Lung (tissue), 12 donors: ENCODE measurements around the gene NBEAL2. TPM values are rescaled to one million over a fixed set of nuclear protein-coding genes. Genes with fewer than 3 reads are reported as not detected.

Experiments
- ATAC-seq: fragments of 200-7000 bp; cut with Tn5 transposase; one replicate; pipeline ENCODE4 v1.9.1; 2020; ENCODE audit warnings: moderate number of reproducible peaks; ENCODE audit not compliant: insufficient read depth, low FRiP score
- DNase-seq, 3 donors: peaks; one replicate each; pipeline ENCODE4 v3.0.0-alpha.2; 2013 to 2017
- H3K27ac ChIP-seq, 2 donors: one replicate each; pipeline ENCODE4 v1.5.1; 2013; ENCODE audit warnings: mild to moderate bottlenecking in 2 of 2, moderate library complexity in 2 of 2, control low read depth in 1 of 2, inconsistent platforms in 1 of 2, low read depth in 1 of 2, low read length in 1 of 2
- H3K27me3 ChIP-seq, 3 donors: one replicate each; pipeline ENCODE4 v1.5.1; 2013; ENCODE audit warnings: low read length in 2 of 3; ENCODE audit not compliant: control insufficient read depth in 3 of 3, insufficient read depth in 3 of 3
- H3K36me3 ChIP-seq, 4 donors: one replicate each; pipeline ENCODE4 v1.5.1; 2013; ENCODE audit warnings: low read length in 4 of 4, mild to moderate bottlenecking in 1 of 4, moderate library complexity in 1 of 4; ENCODE audit not compliant: control insufficient read depth in 4 of 4, insufficient read depth in 4 of 4
- H3K4me1 ChIP-seq, 5 donors: one replicate each; pipeline ENCODE4 v1.5.1; 2013; ENCODE audit warnings: low read length in 5 of 5, mild to moderate bottlenecking in 2 of 5, moderate library complexity in 1 of 5; ENCODE audit not compliant: control insufficient read depth in 5 of 5, insufficient read depth in 5 of 5
- H3K4me3 ChIP-seq: one replicate; pipeline ENCODE4 v1.5.1; 2013; ENCODE audit warnings: mild to moderate bottlenecking, control low read depth, moderate library complexity
- H3K9ac ChIP-seq, 2 donors: one replicate each; pipeline ENCODE4 v1.5.1; 2013; ENCODE audit warnings: low read length in 2 of 2, control low read depth in 1 of 2; ENCODE audit not compliant: insufficient read depth in 1 of 2
- H3K9me3 ChIP-seq, 4 donors: one replicate each; pipeline ENCODE4 v1.5.1; 2013; ENCODE audit warnings: low read length in 3 of 4, mild to moderate bottlenecking in 1 of 4, moderate library complexity in 1 of 4; ENCODE audit not compliant: control insufficient read depth in 4 of 4, insufficient read depth in 3 of 4
- WGBS, 2 donors: extraction: QIAGEN DNeasy Blood & Tissue Kit; methylation state at CpG; one replicate each; pipeline ENCODE4 v1.1.7; 2013; 5-methylcytosine and 5-hydroxymethylcytosine counted together
- polyA plus RNA-seq, 2 donors: library from polyadenylated mRNA; stranded (reverse); fragments of 200-250 nt; gene quantifications; one replicate each; pipeline ENCODE4 v1.2.1, GENCODE V29; 2013
- total RNA-seq, 2 donors: library from RNA; depleted of rRNA in 1 of 2; stranded (reverse); fragments of >200 nt in 1 of 2; gene quantifications; one replicate each; pipeline ENCODE4 v1.2.1, GENCODE V29; 2014 to 2021
- TF ChIP-seq, protein P1 (sequence below): IDR thresholded peaks from 2 replicates; pipeline ENCODE4 v1.5.1; 2012; ENCODE audit warnings: mild to moderate bottlenecking; ENCODE audit errors: control extremely low read depth, extremely low read depth
- donor health status: control.
- donor health status: control.
- donor health status: Bipolar disorder and iron deficiency.
- donor health status: healthy.
- donor health status: DM: yes; HTN: yes; CAD: no.

Gene NBEAL2
- total and polyA plus RNA-seq, 4 donors = 64.4 to 191 (median 136) TPM

DNA sequence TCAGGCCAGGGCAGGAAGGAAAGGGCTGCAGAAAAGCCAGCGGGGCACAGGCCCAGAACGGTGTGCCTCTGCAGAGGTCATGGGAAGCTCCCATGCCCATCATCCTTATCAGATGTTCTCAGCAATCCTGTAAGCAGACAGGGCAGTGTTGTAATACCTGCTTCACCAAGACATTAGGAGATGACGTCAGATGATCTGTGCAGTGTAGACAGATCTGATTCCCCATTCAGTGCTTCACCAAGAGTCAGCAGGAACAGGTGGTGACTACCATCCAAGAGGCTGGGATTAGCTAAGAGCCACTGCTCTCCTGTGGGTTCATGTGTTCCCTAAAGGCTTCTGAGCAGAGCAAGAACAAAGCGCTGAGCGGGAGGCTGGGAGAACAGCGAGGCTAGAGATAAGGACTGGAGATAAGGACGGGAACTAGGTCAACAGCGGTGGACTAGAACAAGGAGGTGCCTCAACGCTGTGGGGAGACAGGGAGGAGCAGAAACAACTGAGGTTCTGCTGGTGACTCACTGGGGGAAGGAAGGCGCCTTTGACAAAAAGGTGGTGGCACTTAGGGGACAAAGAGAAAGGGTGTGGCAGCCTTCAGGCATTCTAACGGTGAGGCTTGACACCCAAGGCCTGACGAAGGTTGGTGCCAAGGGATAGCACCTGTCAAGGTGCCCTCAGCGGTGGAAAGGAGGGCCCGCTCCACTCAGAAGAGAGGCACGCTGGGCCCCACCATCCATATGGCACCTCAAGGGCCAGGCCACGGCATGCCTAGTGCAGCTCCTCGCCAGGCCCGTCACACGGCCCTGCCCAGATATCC is 31.3 kb upstream of the NBEAL2 start:
- Histone ChIP-seq H3K4me3 (no peak overlapping the region), H3K4me1 (peaks cover 12 to 57% (median 50%) of the 10 kb centered on the region in 5 donors), H3K27ac (peak overlapping the region; percentile 80 to 94), H3K27me3 (no peaks in the 10 kb centered on the region), H3K36me3 (peaks cover 0 to 7% (median 3%) of the 10 kb centered on the region in 4 donors), H3K9ac (no peak overlapping the region), H3K9me3 (no peaks in the 10 kb centered on the region)
- DNase-seq (peak in 2 of 3 donors; percentile 42 to 64), ATAC-seq (peak; percentile 67)
- 39 to 45% methylated on average over 19 of the region's 19 CpGs for WGBS, 2 donors
- TF ChIP-seq, protein P1, sequence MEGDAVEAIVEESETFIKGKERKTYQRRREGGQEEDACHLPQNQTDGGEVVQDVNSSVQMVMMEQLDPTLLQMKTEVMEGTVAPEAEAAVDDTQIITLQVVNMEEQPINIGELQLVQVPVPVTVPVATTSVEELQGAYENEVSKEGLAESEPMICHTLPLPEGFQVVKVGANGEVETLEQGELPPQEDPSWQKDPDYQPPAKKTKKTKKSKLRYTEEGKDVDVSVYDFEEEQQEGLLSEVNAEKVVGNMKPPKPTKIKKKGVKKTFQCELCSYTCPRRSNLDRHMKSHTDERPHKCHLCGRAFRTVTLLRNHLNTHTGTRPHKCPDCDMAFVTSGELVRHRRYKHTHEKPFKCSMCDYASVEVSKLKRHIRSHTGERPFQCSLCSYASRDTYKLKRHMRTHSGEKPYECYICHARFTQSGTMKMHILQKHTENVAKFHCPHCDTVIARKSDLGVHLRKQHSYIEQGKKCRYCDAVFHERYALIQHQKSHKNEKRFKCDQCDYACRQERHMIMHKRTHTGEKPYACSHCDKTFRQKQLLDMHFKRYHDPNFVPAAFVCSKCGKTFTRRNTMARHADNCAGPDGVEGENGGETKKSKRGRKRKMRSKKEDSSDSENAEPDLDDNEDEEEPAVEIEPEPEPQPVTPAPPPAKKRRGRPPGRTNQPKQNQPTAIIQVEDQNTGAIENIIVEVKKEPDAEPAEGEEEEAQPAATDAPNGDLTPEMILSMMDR = no peak

DNA sequence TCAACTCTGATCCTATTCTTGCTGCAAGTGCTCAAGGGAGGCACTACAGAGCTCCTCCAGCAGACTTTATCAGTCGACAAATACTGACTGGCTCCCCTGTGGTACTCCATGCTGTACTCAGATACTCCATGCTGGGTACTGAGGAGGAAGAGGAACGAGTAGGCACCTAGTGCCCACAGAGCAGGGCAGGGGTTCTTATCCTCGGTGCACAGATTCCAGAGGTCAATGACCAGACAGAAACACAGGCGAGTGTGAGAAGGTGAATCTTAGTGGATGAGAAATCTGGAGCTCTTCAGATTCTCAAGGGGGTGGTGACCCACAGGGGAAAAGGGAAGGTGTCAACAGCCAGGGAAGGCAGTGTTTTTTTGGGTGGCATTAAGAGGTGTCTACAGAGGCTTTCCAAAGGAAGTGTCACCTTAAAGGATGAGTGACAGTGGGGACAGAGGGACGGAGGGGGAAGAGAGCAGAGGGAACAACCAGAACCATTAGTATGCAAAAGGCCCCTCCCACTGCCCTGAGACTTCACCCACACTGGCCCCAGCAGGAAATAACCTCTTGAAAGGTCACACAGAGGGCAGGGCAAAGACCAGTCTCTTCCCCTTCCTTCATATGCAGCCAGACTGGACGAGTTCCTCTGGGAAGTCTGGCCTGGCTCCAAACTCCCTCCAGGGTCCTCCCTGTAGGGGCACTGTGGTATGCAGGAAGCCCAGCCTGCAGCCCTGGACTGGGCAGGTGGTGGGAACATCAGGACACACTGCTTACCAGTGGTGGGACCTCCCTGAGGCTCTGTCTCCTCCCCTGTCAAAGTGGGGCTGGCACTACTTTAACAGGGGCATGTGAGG is 30.4 kb upstream of the NBEAL2 start:
- Histone ChIP-seq H3K9ac (no peak overlapping the region), H3K9me3 (no peaks in the 10 kb centered on the region), H3K4me3 (no peak overlapping the region), H3K27me3 (no peaks in the 10 kb centered on the region), H3K4me1 (peaks cover 12 to 58% (median 45%) of the 10 kb centered on the region in 5 donors), H3K27ac (peak overlapping the region; percentile 80 to 94), H3K36me3 (peaks cover 0 to 7% (median 3%) of the 10 kb centered on the region in 4 donors)
- 24 to 33% methylated on average over 6 of the region's 6 CpGs for WGBS, 2 donors
- TF ChIP-seq, protein P1 = no peak
- peak in 2 of 3 donors; percentile 58 to 69 for DNase-seq
- ATAC-seq = peak; percentile 30

DNA sequence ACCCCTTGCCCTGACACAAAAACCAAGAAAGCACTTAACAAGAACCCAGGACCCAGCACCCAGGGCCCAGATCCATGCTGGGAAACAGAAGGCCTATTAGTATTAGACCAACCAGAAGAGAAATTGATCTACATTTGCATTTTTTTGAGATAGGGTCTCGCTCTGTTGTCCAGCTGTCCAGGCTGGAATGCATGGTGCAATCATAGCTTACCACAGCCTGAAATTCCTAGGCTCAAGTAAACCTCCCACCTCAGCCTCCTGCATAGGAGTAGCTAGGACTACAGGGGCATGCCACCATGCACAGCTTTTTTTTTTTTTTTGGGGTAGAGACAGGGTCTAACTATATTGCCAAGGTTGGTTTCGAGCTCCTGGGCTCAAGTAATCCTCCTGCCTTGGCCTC is 29.3 kb upstream of the NBEAL2 start:
- WGBS, 2 donors = 91 to 99% methylated on average over 2 of the region's 2 CpGs
- H3K4me3 ChIP-seq = no peak overlapping the region
- peaks cover 0 to 7% (median 4%) of the 10 kb centered on the region in 4 donors for H3K36me3 ChIP-seq
- H3K27ac ChIP-seq = peak overlapping the region in 1 of 2 donors; percentile 51
- H3K4me1 ChIP-seq = peaks cover 12 to 48% (median 36%) of the 10 kb centered on the region in 5 donors
- ATAC-seq (no peak), DNase-seq (no peak)
- no peak overlapping the region for H3K9ac ChIP-seq
- no peaks in the 10 kb centered on the region for H3K9me3 ChIP-seq
- TF ChIP-seq, protein P1 = no peak
- H3K27me3 ChIP-seq = no peaks in the 10 kb centered on the region
